Hepatocyte (in vitro differentiated cells): ENCODE data around the gene PTBP3.
"Not testable (repeated sequence)": the region's sequence is repeated elsewhere in the genome, so short reads cannot be mapped to it uniquely, and the experiment has no call there.

Experiments used
- EZH2 ChIP-seq: fragments of 200-600 bp; sonication (generic); IDR thresholded peaks from 2 replicates; pipeline ENCODE4 v1.6.1; 2016; ENCODE audit warnings: antibody characterized with exemption, mild to moderate bottlenecking, borderline replicate concordance
- EZH2phosphoT487 ChIP-seq: fragments of 200-600 bp; sonication (generic); IDR thresholded peaks from one replicate; pipeline ENCODE4 v1.6.1; 2018; ENCODE audit warnings: antibody characterized with exemption, mild to moderate bottlenecking, low read depth, moderate library complexity; ENCODE audit not compliant: unreplicated experiment, severe bottlenecking
- TF ChIP-seq, protein P1 (sequence below): fragments of 200-600 bp; sonication (generic); IDR thresholded peaks from 2 replicates; pipeline ENCODE4 v1.5.1; 2016; ENCODE audit warnings: antibody characterized with exemption, mild to moderate bottlenecking; ENCODE audit not compliant: poor library complexity

GRCh38 chr9:112374232-112374631 is 40.8 kb upstream of the PTBP3 start:
- TF ChIP-seq, protein P1, sequence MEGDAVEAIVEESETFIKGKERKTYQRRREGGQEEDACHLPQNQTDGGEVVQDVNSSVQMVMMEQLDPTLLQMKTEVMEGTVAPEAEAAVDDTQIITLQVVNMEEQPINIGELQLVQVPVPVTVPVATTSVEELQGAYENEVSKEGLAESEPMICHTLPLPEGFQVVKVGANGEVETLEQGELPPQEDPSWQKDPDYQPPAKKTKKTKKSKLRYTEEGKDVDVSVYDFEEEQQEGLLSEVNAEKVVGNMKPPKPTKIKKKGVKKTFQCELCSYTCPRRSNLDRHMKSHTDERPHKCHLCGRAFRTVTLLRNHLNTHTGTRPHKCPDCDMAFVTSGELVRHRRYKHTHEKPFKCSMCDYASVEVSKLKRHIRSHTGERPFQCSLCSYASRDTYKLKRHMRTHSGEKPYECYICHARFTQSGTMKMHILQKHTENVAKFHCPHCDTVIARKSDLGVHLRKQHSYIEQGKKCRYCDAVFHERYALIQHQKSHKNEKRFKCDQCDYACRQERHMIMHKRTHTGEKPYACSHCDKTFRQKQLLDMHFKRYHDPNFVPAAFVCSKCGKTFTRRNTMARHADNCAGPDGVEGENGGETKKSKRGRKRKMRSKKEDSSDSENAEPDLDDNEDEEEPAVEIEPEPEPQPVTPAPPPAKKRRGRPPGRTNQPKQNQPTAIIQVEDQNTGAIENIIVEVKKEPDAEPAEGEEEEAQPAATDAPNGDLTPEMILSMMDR = not testable (repeated sequence)
- not testable (repeated sequence) for TF ChIP-seq EZH2phosphoT487, EZH2
